ENCODE data around the gene INTS6.

INTS6 gene

GRCh38 chr13:51346397-51346796 is 106.4 kb downstream of the INTS6 start:
- no peak for DNase-seq (ENCODE audit: low read depth in 3 of 3)

GRCh38 chr13:51343475-51343874 is 109.4 kb downstream of the INTS6 start:
- DNase-seq (ENCODE audit: low read depth in 3 of 3): no peak

GRCh38 chr13:51342706-51343105 is 110.1 kb downstream of the INTS6 start:
- no peak for DNase-seq (ENCODE audit: low read depth in 3 of 3)

GRCh38 chr13:51341791-51342190 is 111.0 kb downstream of the INTS6 start:
- no peak for DNase-seq (ENCODE audit: low read depth in 3 of 3)

- no peak for DNase-seq (ENCODE audit: low read depth in 3 of 3)
Observed at GRCh38 chr13:51341232-51341631, 111.6 kb downstream of the INTS6 start.

- DNase-seq (ENCODE audit: low read depth in 3 of 3): no peak
Observed at GRCh38 chr13:51339952-51340732, 112.7 kb downstream of the INTS6 start.

GRCh38 chr13:51339354-51339753 is 113.5 kb downstream of the INTS6 start, which contains the start of gene SERPINE3:
Gene SERPINE3 (plus strand): TSS chr13:51339691. CDS start chr13:51341092, 1,401 bp downstream.
- no peak for DNase-seq (ENCODE audit: low read depth in 3 of 3)

- DNase-seq (ENCODE audit: low read depth in 3 of 3): no peak
Observed at GRCh38 chr13:51336746-51337145, 116.1 kb downstream of the INTS6 start.

GRCh38 chr13:51333826-51334225 is 119.0 kb downstream of the INTS6 start:
- DNase-seq (ENCODE audit: low read depth in 3 of 3): no peak

GRCh38 chr13:51333421-51333820 is 119.4 kb downstream of the INTS6 start:
- DNase-seq (ENCODE audit: low read depth in 3 of 3): no peak

GRCh38 chr13:51332566-51333361 is 120.1 kb downstream of the INTS6 start:
- DNase-seq (ENCODE audit: low read depth in 3 of 3): no peak

GRCh38 chr13:51331354-51331861 is 121.4 kb downstream of the INTS6 start:
- no peak for DNase-seq (ENCODE audit: low read depth in 3 of 3)

- no peak for DNase-seq (ENCODE audit: low read depth in 3 of 3)
Observed at GRCh38 chr13:51330791-51331190, 122.0 kb downstream of the INTS6 start.

- no peak for DNase-seq (ENCODE audit: low read depth in 3 of 3)
Observed at GRCh38 chr13:51329606-51330005, 123.2 kb downstream of the INTS6 start.

- no peak for DNase-seq (ENCODE audit: low read depth in 3 of 3)
Observed at GRCh38 chr13:51328488-51328887, 124.3 kb downstream of the INTS6 start.

- DNase-seq (ENCODE audit: low read depth in 3 of 3): no peak
Observed at GRCh38 chr13:51327961-51328360, 124.9 kb downstream of the INTS6 start.

GRCh38 chr13:51326777-51327176 is 126.1 kb downstream of the INTS6 start:
- no peak for DNase-seq (ENCODE audit: low read depth in 3 of 3)

- DNase-seq (ENCODE audit: low read depth in 3 of 3): no peak
Observed at GRCh38 chr13:51325837-51326236, 127.0 kb downstream of the INTS6 start.

GRCh38 chr13:51324714-51325420 is 128.0 kb downstream of the INTS6 start:
- DNase-seq (ENCODE audit: low read depth in 3 of 3): no peak

- DNase-seq (ENCODE audit: low read depth in 3 of 3): no peak
Observed at GRCh38 chr13:51323824-51324511, 128.9 kb downstream of the INTS6 start.

GRCh38 chr13:51322826-51323225 is 130.0 kb downstream of the INTS6 start:
- DNase-seq (ENCODE audit: low read depth in 3 of 3): no peak

All from stimulated activated CD4-positive, alpha-beta T cell treated with anti-CD3 and anti-CD28 coated beads, TNF-alpha, amount 100 ng/mL, for 4 hours (primary cell).